Activated B cell treated with CpG ODN at 0.5 μM for 24 hours (primary cell): ENCODE data around the gene FOXJ1. TPM values are rescaled to one million over a fixed set of nuclear protein-coding genes. Genes with fewer than 3 reads are reported as not detected.

Source experiments
- ATAC-seq: fragments of 200-7000 bp; cut with Tn5 transposase; one replicate; pipeline ENCODE4 v1.10.0; 2021; ENCODE audit warnings: low read depth, mild to moderate bottlenecking, moderate library complexity
- CTCF ChIA-PET: fragments of 350-600 bp; sonication (Branson Sonifier 250); formaldehyde crosslinking; loops from one replicate; lab custom pipeline; 2021; ENCODE audit warnings: antibody characterized with exemption; lab: Charles Lee
- POLR2A ChIA-PET: fragments of 350-600 bp; sonication (Branson Sonifier 250); formaldehyde crosslinking; loops from one replicate; lab custom pipeline; 2021; ENCODE audit warnings: antibody characterized with exemption; lab: Charles Lee
- DNase-seq: peaks from one replicate; pipeline ENCODE4 v3.0.0; 2022
- H3K27ac Mint-ChIP-seq: one replicate; pipeline ENCODE4 v1.8.0; 2020; ENCODE audit warnings: mixed read lengths
- H3K27me3 Mint-ChIP-seq: one replicate; pipeline ENCODE4 v1.8.0; 2021; ENCODE audit warnings: mixed read lengths
- H3K36me3 Mint-ChIP-seq: one replicate; pipeline ENCODE4 v1.8.0; 2021; ENCODE audit warnings: low read depth, mixed read lengths
- H3K4me1 Mint-ChIP-seq: one replicate; pipeline ENCODE4 v1.8.0; 2021; ENCODE audit warnings: mixed read lengths
- H3K4me3 Mint-ChIP-seq: one replicate; pipeline ENCODE4 v1.8.0; 2020; ENCODE audit warnings: mild to moderate bottlenecking, mixed read lengths
- H3K9me3 Mint-ChIP-seq: one replicate; pipeline ENCODE4 v1.8.0; 2020; ENCODE audit warnings: mixed read lengths
- intact Hi-C: fragments of 100-400 bp; cut with micrococcal nuclease; formaldehyde crosslinking; loops from one replicate; pipeline ENCODE4 v1.15.1; 2024
- total RNA-seq: library from RNA; stranded (reverse); gene quantifications from 2 replicates; pipeline ENCODE4 v1.2.3, GENCODE V29; 2022
- TF ChIP-seq, protein P1 (sequence below): fragments of 200-600 bp; IDR thresholded peaks from one replicate; pipeline ENCODE4 v1.8.0; 2022; ENCODE audit warnings: antibody characterized with exemption, mild to moderate bottlenecking

Gene FOXJ1
- total RNA-seq, 1 donor from 2014 or later: 0.44 TPM

GRCh38 chr17:76111956-76112355 is 29.1 kb downstream of the FOXJ1 start:
- intact Hi-C loops: no loop called here
- Mint-ChIP-seq H3K27ac (no peak overlapping the region), H3K27me3 (no peaks in the 10 kb centered on the region), H3K4me3 (no peak overlapping the region), H3K36me3 (no peaks in the 10 kb centered on the region), H3K9me3 (no peaks in the 10 kb centered on the region), H3K4me1 (no peaks in the 10 kb centered on the region)
- TF ChIP-seq, protein P1, sequence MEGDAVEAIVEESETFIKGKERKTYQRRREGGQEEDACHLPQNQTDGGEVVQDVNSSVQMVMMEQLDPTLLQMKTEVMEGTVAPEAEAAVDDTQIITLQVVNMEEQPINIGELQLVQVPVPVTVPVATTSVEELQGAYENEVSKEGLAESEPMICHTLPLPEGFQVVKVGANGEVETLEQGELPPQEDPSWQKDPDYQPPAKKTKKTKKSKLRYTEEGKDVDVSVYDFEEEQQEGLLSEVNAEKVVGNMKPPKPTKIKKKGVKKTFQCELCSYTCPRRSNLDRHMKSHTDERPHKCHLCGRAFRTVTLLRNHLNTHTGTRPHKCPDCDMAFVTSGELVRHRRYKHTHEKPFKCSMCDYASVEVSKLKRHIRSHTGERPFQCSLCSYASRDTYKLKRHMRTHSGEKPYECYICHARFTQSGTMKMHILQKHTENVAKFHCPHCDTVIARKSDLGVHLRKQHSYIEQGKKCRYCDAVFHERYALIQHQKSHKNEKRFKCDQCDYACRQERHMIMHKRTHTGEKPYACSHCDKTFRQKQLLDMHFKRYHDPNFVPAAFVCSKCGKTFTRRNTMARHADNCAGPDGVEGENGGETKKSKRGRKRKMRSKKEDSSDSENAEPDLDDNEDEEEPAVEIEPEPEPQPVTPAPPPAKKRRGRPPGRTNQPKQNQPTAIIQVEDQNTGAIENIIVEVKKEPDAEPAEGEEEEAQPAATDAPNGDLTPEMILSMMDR: no peak
- POLR2A ChIA-PET: no interaction called here
- ATAC-seq (no peak), DNase-seq (no peak)
- CTCF ChIA-PET: no interaction called here

DNA sequence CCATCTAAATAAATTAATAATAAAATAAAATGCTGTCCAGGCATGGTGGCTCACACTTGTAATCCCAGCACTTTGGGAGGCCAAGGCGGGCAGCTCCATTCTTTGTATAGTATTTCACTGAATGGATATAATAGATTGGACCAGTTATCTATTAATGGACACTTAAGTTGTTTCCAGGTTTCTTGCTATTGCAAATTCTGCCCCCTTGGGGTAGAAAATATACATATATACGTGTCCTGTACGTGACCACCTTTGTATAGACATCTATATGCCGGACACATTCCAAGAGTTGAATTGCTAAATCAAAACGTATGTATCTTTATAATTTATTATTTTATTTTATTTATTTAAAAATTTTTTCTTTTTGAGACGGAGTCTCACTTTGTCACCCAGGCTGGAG is 33.5 kb downstream of the FOXJ1 start:
- no peak for ATAC-seq
- H3K36me3 Mint-ChIP-seq: peaks cover 9% of the 10 kb centered on the region
- no peak overlapping the region for H3K27ac Mint-ChIP-seq
- CTCF ChIA-PET: no interaction called here
- H3K9me3 Mint-ChIP-seq: no peaks in the 10 kb centered on the region
- intact Hi-C loops: loop anchor here (10.0 kb wide), 2 partner anchors 277 to 407 kb away; partner anchors contain the start of gene SPHK1
- TF ChIP-seq, protein P1: no peak
- POLR2A ChIA-PET: interaction anchor here (1.1 kb wide), 1 partner anchor 157 kb away, joined by 4 read pairs; no protein-coding TSS in a partner anchor
- no peak for DNase-seq
- peaks cover 13% of the 10 kb centered on the region for H3K4me1 Mint-ChIP-seq
- H3K27me3 Mint-ChIP-seq: no peaks in the 10 kb centered on the region
- no peak overlapping the region for H3K4me3 Mint-ChIP-seq

DNA sequence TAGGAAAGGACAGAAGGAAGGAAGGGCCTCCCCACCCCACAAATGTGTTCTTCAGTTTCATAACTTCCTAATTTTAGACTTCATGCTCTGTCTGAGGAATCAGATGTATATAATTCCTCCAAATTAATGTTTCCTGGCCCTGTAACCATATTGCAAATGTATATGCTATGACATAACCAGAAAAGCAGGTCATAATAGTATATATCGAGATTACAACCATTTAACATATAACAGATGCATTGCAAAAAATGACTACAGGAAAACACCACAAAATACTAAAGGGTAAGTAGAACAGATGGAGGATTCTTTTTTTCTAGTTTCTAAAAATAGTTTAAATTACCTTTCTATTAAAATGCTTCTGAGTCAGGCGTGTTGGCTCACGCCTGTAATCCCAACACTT is 34.3 kb downstream of the FOXJ1 start:
- no peak for ATAC-seq

DNA sequence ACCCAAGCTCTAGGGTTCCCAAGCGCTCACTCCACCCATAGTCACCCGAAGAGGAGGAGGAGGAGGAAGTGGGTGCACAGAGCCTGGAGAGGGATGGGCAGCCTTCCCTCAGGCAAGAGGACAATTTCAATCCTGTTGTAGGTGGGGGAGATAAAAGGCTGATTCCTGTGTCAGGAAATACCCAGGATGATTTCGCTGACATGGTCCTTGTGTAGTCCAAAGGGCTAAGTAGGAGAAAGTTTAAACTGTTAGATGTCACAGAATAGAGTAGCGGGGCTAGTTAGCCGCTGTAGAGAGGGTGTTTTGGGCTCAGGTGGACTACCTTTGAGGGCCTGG is 36.2 kb downstream of the FOXJ1 start:
- CTCF ChIA-PET: interaction anchor here (0.7 to 2.2 kb wide), 2 partner anchors 41 to 175 kb away, joined by 3 to 12 read pairs; no protein-coding TSS in a partner anchor
- peaks cover 20% of the 10 kb centered on the region for H3K4me1 Mint-ChIP-seq
- H3K27ac Mint-ChIP-seq: no peak overlapping the region
- peak overlapping the region; percentile 46 for H3K4me3 Mint-ChIP-seq
- POLR2A ChIA-PET: interaction anchor here (0.6 to 2.0 kb wide), 2 partner anchors 160 to 200 kb away, joined by 3 to 8 read pairs; partner anchors contain the start of genes MRPL38 and UBALD2
- intact Hi-C loops: loop anchor here (10.0 kb wide), 2 partner anchors 280 to 410 kb away; partner anchors contain the start of gene SPHK1
- DNase-seq: no peak
- no peak for ATAC-seq
- no peaks in the 10 kb centered on the region for H3K27me3 Mint-ChIP-seq
- H3K9me3 Mint-ChIP-seq: no peaks in the 10 kb centered on the region
- peaks cover 26% of the 10 kb centered on the region for H3K36me3 Mint-ChIP-seq
- TF ChIP-seq, protein P1: no peak

More for the DNA sequence above, 34.3 kb downstream of the FOXJ1 start:
- Mint-ChIP-seq H3K27me3 (no peaks in the 10 kb centered on the region), H3K4me1 (peaks cover 17% of the 10 kb centered on the region), H3K27ac (no peak overlapping the region), H3K4me3 (no peak overlapping the region), H3K36me3 (peaks cover 13% of the 10 kb centered on the region), H3K9me3 (no peaks in the 10 kb centered on the region)
- CTCF ChIA-PET: interaction anchor here (1.3 to 1.4 kb wide), 2 partner anchors 93 to 173 kb away, joined by 4 to 5 read pairs; no protein-coding TSS in a partner anchor
- POLR2A ChIA-PET: interaction anchor here (0.9 to 1.3 kb wide), 4 partner anchors 15 to 165 kb away, joined by 3 to 4 read pairs (median 3); partner anchors contain the start of genes ACOX1 and TEN1
- TF ChIP-seq, protein P1: no peak
- intact Hi-C loops: loop anchor here (10.0 kb wide), 2 partner anchors 278 to 408 kb away; partner anchors contain the start of gene SPHK1
- no peak for DNase-seq

DNA sequence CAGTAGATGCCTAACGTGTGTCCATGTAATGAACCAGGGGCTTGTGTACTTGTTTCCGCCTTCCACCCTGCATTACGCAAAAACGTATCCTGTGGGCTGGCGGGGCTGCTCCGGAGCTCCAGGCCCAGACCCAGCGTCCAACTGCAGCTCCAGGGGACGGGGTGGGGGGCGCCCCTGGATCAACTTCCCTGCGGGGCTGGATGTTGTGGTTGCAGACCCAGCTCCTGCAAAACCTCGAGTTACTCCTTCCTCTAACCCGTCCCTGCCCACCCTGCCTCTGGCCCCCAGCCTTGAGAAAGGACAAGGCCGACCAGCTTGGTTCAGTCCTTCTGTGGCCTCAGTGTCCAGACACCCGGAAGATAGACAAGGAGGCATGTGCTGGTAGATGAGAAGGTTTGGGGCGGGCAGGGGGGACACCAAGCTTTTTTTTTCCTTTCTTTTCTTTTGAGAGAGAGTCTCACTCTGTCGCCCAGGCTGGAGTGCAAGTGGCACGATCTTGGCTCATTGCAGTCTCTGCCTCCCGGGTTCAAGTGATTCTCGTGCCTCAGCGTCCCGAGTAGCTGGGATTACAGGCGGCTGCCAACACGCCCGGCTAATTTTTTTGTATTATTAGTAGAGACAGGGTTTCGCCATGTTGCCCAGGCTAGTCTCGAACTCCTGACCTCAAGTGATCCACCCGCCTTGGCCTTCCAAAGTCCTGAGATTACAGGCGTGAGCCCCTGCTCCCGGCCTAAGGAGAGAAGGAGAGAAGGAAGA is 36.7 kb downstream of the FOXJ1 start:
- Mint-ChIP-seq H3K27me3 (no peaks in the 10 kb centered on the region), H3K4me3 (peak overlapping the region; percentile 98), H3K4me1 (peaks cover 20% of the 10 kb centered on the region), H3K36me3 (peaks cover 31% of the 10 kb centered on the region), H3K27ac (no peak overlapping the region), H3K9me3 (no peaks in the 10 kb centered on the region)
- intact Hi-C loops: loop anchor here (10.0 kb wide), 2 partner anchors 280 to 410 kb away; partner anchors contain the start of gene SPHK1
- ATAC-seq: no peak
- no peak for DNase-seq
- CTCF ChIA-PET: interaction anchor here (1.0 to 2.2 kb wide), 4 partner anchors 22 to 178 kb away, joined by 3 to 12 read pairs (median 4); no protein-coding TSS in a partner anchor
- TF ChIP-seq, protein P1: no peak
- POLR2A ChIA-PET: interaction anchor here (0.5 to 2.0 kb wide), 11 partner anchors 11 to 515 kb away, joined by 3 to 9 read pairs (median 3); partner anchors contain the start of genes MRPL38, SRP68 and UBALD2
